ENCODE measurements around the gene ZNF445.
"Not testable (repeated sequence)": the region's sequence is repeated elsewhere in the genome, so short reads cannot be mapped to it uniquely, and the experiment has no call there.

ZNF445 gene

DNA sequence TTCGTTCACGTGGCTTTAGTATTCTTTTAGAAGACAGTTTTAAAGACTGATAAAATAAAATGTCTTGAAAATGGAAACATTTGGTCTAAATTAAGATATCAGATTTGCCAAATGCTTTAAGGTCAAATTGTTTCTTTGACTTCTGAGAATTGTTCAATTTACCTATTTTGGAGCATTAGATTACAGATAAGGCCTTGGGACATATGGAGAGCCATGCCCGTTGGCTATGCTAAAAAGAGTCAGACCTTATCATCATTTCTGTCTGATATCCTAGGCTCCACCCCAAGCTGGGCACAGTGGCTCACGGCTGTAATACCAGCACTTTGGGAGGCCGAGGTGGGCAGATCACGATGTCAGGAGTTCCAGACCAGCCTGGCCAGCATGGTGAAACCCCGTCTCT is 13.0 kb downstream of the ZNF445 start:
- Histone ChIP-seq H3K4me2 (no peak overlapping the region), H3K36me3 (ENCODE audit: insufficient read depth) (no peaks in the 10 kb centered on the region), H3K4me3 (IDR thresholded peaks at IDR 0.05; ENCODE audit: insufficient read depth, low read depth, low read length) (no peak overlapping the region), H3K27ac (no peak overlapping the region), H2AFZ (ENCODE audit: low read depth) (no peak overlapping the region), H4K20me1 (ENCODE audit: insufficient read depth) (no peaks in the 10 kb centered on the region), H3K79me2 (ENCODE audit: insufficient read depth, low read depth) (no peaks in the 10 kb centered on the region), H3K9ac (no peak overlapping the region), H3K4me1 (ENCODE audit: low read depth, poor library complexity, severe bottlenecking) (no peaks in the 10 kb centered on the region), H3K27me3 (ENCODE audit: insufficient read depth, low read depth) (no peaks in the 10 kb centered on the region)
- TF ChIP-seq, protein P1, sequence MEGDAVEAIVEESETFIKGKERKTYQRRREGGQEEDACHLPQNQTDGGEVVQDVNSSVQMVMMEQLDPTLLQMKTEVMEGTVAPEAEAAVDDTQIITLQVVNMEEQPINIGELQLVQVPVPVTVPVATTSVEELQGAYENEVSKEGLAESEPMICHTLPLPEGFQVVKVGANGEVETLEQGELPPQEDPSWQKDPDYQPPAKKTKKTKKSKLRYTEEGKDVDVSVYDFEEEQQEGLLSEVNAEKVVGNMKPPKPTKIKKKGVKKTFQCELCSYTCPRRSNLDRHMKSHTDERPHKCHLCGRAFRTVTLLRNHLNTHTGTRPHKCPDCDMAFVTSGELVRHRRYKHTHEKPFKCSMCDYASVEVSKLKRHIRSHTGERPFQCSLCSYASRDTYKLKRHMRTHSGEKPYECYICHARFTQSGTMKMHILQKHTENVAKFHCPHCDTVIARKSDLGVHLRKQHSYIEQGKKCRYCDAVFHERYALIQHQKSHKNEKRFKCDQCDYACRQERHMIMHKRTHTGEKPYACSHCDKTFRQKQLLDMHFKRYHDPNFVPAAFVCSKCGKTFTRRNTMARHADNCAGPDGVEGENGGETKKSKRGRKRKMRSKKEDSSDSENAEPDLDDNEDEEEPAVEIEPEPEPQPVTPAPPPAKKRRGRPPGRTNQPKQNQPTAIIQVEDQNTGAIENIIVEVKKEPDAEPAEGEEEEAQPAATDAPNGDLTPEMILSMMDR (conservative IDR thresholded peaks at IDR 0.05; ENCODE audit: low read depth, low read length) = no peak

DNA sequence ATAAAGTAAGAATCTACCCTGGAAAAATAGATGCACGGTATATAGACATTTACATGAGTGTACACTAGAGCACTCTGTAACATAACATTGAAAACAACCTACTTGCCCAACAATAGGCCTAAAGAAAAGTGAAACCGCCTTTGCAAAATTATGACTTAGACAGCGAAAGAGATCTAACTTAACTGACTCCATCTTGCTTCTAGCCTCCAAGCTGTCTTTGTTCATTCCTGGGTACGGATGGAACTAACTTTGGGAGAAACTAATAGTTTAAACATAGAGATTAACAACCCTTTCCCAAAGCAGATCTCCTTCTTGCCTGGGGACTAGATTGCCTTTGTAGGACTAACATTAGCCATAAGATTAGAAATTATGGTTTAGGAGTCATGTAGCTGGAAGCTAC is 17.4 kb downstream of the ZNF445 start:
- not testable (repeated sequence) for H3K36me3 ChIP-seq (ENCODE audit: insufficient read depth); H3K4me3 ChIP-seq (IDR thresholded peaks at IDR 0.05; ENCODE audit: insufficient read depth, low read depth, low read length); H3K9ac ChIP-seq; H3K4me1 ChIP-seq (ENCODE audit: low read depth, poor library complexity, severe bottlenecking); H3K27ac ChIP-seq; H2AFZ ChIP-seq (ENCODE audit: low read depth); H3K4me2 ChIP-seq; H3K79me2 ChIP-seq (ENCODE audit: insufficient read depth, low read depth); H4K20me1 ChIP-seq (ENCODE audit: insufficient read depth); H3K27me3 ChIP-seq (ENCODE audit: insufficient read depth, low read depth)

DNA sequence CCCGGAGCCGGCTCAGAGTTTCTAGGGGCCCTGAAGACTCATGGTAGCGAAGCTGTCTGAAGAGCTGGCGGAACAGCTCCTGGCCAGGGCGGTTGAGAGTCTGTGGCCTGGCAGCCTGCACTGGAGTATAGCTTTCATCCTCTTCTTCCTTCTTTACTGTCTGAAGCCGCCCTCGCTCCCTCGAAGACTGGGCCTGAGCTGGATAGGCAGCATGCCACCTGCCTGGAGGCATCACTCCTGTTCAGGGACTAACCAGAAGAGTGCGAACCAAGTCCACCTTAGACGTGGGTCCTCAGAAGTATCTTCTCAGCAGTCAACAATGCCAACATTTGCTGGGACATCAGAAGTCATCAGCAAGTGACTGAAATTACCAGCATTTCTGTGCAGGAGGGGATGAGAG is 22.2 kb downstream of the ZNF445 start:
- Histone ChIP-seq H4K20me1 (ENCODE audit: insufficient read depth) (no peaks in the 10 kb centered on the region), H3K27ac (no peak overlapping the region), H3K9ac (no peak overlapping the region), H3K4me3 (IDR thresholded peaks at IDR 0.05; ENCODE audit: insufficient read depth, low read depth, low read length) (no peak overlapping the region), H3K4me1 (ENCODE audit: low read depth, poor library complexity, severe bottlenecking) (no peaks in the 10 kb centered on the region), H3K27me3 (ENCODE audit: insufficient read depth, low read depth) (no peaks in the 10 kb centered on the region), H3K36me3 (ENCODE audit: insufficient read depth) (no peaks in the 10 kb centered on the region), H3K79me2 (ENCODE audit: insufficient read depth, low read depth) (no peaks in the 10 kb centered on the region), H3K4me2 (no peak overlapping the region), H2AFZ (ENCODE audit: low read depth) (no peak overlapping the region)
- TF ChIP-seq, protein P1 (conservative IDR thresholded peaks at IDR 0.05; ENCODE audit: low read depth, low read length) = no peak

DNA sequence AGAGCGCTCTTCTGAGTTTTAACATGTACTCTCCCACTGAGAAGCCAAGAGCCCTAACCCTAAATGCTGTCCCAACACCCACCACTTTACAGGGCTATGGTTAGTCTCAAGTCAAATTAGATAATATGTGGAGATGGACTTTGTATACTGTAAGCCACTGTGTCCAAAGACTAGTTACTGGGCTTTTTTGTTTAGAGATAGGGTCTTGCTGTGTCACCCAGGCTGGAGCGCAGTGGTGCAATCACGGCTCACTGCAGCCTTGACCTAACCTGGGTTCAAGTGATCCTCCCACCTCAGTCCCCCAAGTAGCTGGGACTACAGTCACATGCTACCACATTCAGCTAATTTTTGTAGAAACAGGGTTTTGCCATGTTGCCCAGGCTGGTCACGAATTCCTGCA is 23.2 kb downstream of the ZNF445 start:
- TF ChIP-seq, protein P1 (conservative IDR thresholded peaks at IDR 0.05; ENCODE audit: low read depth, low read length) = no peak
- H3K4me1 ChIP-seq (ENCODE audit: low read depth, poor library complexity, severe bottlenecking) = no peaks in the 10 kb centered on the region
- no peaks in the 10 kb centered on the region for H3K79me2 ChIP-seq (ENCODE audit: insufficient read depth, low read depth)
- H3K4me3 ChIP-seq (IDR thresholded peaks at IDR 0.05; ENCODE audit: insufficient read depth, low read depth, low read length) = no peak overlapping the region
- H3K4me2 ChIP-seq = no peak overlapping the region
- H3K27me3 ChIP-seq (ENCODE audit: insufficient read depth, low read depth) = no peaks in the 10 kb centered on the region
- no peaks in the 10 kb centered on the region for H3K36me3 ChIP-seq (ENCODE audit: insufficient read depth)
- H3K27ac ChIP-seq = no peak overlapping the region
- no peaks in the 10 kb centered on the region for H4K20me1 ChIP-seq (ENCODE audit: insufficient read depth)
- H2AFZ ChIP-seq (ENCODE audit: low read depth) = no peak overlapping the region
- no peak overlapping the region for H3K9ac ChIP-seq

DNA sequence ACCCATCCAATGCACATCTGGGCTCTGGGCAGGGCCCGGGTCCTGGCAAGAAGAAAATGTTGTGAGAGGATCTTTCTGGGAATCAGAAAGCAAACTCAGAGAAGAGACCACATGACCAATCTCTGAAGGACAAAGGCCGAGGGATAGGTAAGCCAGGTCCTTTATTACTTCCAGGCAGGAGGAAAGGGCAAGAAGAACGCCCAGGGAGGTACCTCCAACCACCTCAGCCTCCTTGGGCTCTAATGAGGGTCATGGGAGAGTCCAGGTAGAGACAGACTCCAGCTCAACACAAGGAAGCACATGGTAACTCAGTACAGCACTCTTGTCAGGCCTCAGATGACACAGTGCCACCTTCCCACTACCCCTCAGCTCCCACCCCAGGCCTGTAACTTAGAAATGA is 26.0 kb downstream of the ZNF445 start:
- H3K4me2 ChIP-seq = no peak overlapping the region
- H3K9ac ChIP-seq = no peak overlapping the region
- no peaks in the 10 kb centered on the region for H4K20me1 ChIP-seq (ENCODE audit: insufficient read depth)
- no peaks in the 10 kb centered on the region for H3K4me1 ChIP-seq (ENCODE audit: low read depth, poor library complexity, severe bottlenecking)
- H3K79me2 ChIP-seq (ENCODE audit: insufficient read depth, low read depth) = no peaks in the 10 kb centered on the region
- H3K4me3 ChIP-seq (IDR thresholded peaks at IDR 0.05; ENCODE audit: insufficient read depth, low read depth, low read length) = no peak overlapping the region
- H3K27ac ChIP-seq = no peak overlapping the region
- H3K27me3 ChIP-seq (ENCODE audit: insufficient read depth, low read depth) = no peaks in the 10 kb centered on the region
- TF ChIP-seq, protein P1 (conservative IDR thresholded peaks at IDR 0.05; ENCODE audit: low read depth, low read length) = no peak
- no peaks in the 10 kb centered on the region for H3K36me3 ChIP-seq (ENCODE audit: insufficient read depth)
- no peak overlapping the region for H2AFZ ChIP-seq (ENCODE audit: low read depth)

All from KMS-11 (cell line).